ENCODE data around the gene RAB3B. TPM values are rescaled to one million over a fixed set of nuclear protein-coding genes. Genes with fewer than 3 reads are reported as not detected.

Gene RAB3B, protein sequence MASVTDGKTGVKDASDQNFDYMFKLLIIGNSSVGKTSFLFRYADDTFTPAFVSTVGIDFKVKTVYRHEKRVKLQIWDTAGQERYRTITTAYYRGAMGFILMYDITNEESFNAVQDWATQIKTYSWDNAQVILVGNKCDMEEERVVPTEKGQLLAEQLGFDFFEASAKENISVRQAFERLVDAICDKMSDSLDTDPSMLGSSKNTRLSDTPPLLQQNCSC
- 19.3 and 20.4 TPM in 2 replicates for total RNA-seq (ENCODE audit: low replicate concordance)

- TF ChIP-seq EZH2 (IDR thresholded peaks at IDR 0.05) (peak; percentile 35), EZH2phosphoT487 (IDR thresholded peaks at IDR 0.05) (no peak)
- TF ChIP-seq, protein P1, sequence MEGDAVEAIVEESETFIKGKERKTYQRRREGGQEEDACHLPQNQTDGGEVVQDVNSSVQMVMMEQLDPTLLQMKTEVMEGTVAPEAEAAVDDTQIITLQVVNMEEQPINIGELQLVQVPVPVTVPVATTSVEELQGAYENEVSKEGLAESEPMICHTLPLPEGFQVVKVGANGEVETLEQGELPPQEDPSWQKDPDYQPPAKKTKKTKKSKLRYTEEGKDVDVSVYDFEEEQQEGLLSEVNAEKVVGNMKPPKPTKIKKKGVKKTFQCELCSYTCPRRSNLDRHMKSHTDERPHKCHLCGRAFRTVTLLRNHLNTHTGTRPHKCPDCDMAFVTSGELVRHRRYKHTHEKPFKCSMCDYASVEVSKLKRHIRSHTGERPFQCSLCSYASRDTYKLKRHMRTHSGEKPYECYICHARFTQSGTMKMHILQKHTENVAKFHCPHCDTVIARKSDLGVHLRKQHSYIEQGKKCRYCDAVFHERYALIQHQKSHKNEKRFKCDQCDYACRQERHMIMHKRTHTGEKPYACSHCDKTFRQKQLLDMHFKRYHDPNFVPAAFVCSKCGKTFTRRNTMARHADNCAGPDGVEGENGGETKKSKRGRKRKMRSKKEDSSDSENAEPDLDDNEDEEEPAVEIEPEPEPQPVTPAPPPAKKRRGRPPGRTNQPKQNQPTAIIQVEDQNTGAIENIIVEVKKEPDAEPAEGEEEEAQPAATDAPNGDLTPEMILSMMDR (IDR thresholded peaks at IDR 0.05): no peak
- H3K4me3 Mint-ChIP-seq: peak within 1 kb of the TSS; percentile 88
- Histone ChIP-seq H4K20me1 (ENCODE audit: low read depth) (no peaks in the 10 kb centered on the region), H3K27me3 (peaks cover 13% of the 10 kb centered on the region), H3K4me1 (no peaks in the 10 kb centered on the region), H3K9ac (peak within 1 kb of the TSS; percentile 60), H3K4me2 (peak within 1 kb of the TSS; percentile 87), H3F3A (ENCODE audit: low read depth) (peaks cover 15% of the 10 kb centered on the region), H3K36me3 (no peaks in the 10 kb centered on the region), H3K79me2 (ENCODE audit: low read depth) (peaks cover 21% of the 10 kb centered on the region), H3K4me3 (peak within 1 kb of the TSS; percentile 83), H2AFZ (replicated peaks) (peak within 1 kb of the TSS; percentile 80), H3K9me3 (ENCODE audit: low read depth) (no peaks in the 10 kb centered on the region), H3K27ac (no peak within 1 kb of the TSS)
- H3K4me1 Mint-ChIP-seq: peaks cover 19% of the 10 kb centered on the region
- H3K27me3 Mint-ChIP-seq (ENCODE audit: insufficient read depth, low read depth): peaks cover 22% of the 10 kb centered on the region
- H3K27ac Mint-ChIP-seq: no peak within 1 kb of the TSS
- H3K9me3 Mint-ChIP-seq: no peaks in the 10 kb centered on the region
- H3K36me3 Mint-ChIP-seq: peaks cover 4% of the 10 kb centered on the region
- peak; percentile 93 for DNase-seq (ENCODE audit: low spot score)
Measured at GRCh38 chr1:51990478-51990965, at the start of gene RAB3B. RAB3B (minus strand) TSS chr1:51990700; CDS start chr1:51977117, 13,583 bp downstream.

DNA sequence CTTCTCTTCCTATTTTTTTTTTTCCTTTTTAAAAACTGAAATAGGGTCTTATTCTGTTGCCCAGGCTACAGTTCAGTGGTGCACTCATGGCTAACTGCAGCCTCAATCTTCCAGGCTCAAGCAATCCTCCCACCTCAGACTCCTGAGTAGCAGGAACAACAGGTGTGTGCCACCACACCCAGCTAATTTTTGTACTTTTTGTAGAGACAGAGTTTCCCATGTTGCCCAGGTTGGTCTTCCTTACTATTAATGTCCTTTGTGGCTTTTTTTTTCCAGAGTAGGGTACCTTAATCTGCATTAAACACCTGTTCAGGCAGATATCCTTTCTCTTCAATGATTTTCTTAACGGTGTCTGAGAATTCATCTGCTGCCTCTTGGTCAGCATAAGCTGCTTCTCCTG is 47.4 kb upstream of the RAB3B start:
- no peaks in the 10 kb centered on the region for H3K4me1 ChIP-seq
- no peaks in the 10 kb centered on the region for H3K27me3 Mint-ChIP-seq (ENCODE audit: insufficient read depth, low read depth)
- TF ChIP-seq EZH2phosphoT487 (IDR thresholded peaks at IDR 0.05) (no peak), EZH2 (IDR thresholded peaks at IDR 0.05) (no peak)
- TF ChIP-seq, protein P1 (IDR thresholded peaks at IDR 0.05): no peak
- H3F3A ChIP-seq (ENCODE audit: low read depth): peaks cover 14% of the 10 kb centered on the region
- H4K20me1 ChIP-seq (ENCODE audit: low read depth): peaks cover 6% of the 10 kb centered on the region
- no peaks in the 10 kb centered on the region for H3K9me3 ChIP-seq (ENCODE audit: low read depth)
- no peak overlapping the region for H3K27ac ChIP-seq
- H3K36me3 ChIP-seq: peaks cover 4% of the 10 kb centered on the region
- H3K4me1 Mint-ChIP-seq: peaks cover 7% of the 10 kb centered on the region
- no peak overlapping the region for H2AFZ ChIP-seq (replicated peaks)
- peaks cover 2% of the 10 kb centered on the region for H3K36me3 Mint-ChIP-seq
- H3K4me2 ChIP-seq: no peak overlapping the region
- no peaks in the 10 kb centered on the region for H3K9me3 Mint-ChIP-seq
- no peak overlapping the region for H3K4me3 Mint-ChIP-seq
- no peak overlapping the region for H3K4me3 ChIP-seq
- no peak overlapping the region for H3K9ac ChIP-seq
- no peak for DNase-seq (ENCODE audit: low spot score)
- H3K27me3 ChIP-seq: no peaks in the 10 kb centered on the region
- no peak overlapping the region for H3K27ac Mint-ChIP-seq
- H3K79me2 ChIP-seq (ENCODE audit: low read depth): peaks cover 16% of the 10 kb centered on the region

DNA sequence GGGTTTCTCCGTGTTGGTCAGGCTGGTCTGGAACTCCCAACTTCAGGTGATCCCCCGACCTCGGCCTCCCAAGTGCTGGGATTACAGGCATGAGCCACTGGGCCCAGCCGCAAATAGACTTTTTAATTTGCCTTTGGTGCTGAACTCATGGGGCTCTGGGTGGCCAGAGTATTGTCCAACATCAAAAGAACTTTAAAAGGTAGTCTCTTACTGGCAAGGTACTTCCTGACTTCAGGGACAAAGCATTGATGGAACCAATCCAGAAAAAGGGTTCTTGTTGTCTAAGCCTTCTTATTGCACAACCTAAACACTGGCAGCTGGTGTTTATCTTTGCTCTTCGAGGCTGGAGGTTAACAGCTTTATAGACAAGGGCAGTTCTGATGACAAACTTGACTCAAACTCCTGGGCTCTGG is 46.9 kb upstream of the RAB3B start:
- peaks cover 2% of the 10 kb centered on the region for H3K36me3 Mint-ChIP-seq
- H3K9me3 Mint-ChIP-seq: no peaks in the 10 kb centered on the region
- Histone ChIP-seq H3K27me3 (no peaks in the 10 kb centered on the region), H3K36me3 (peaks cover 4% of the 10 kb centered on the region), H2AFZ (replicated peaks) (no peak overlapping the region), H3K9me3 (ENCODE audit: low read depth) (no peaks in the 10 kb centered on the region), H3K4me3 (no peak overlapping the region), H3K27ac (no peak overlapping the region), H3K4me1 (peaks cover 5% of the 10 kb centered on the region), H3K79me2 (ENCODE audit: low read depth) (peaks cover 16% of the 10 kb centered on the region), H3K4me2 (no peak overlapping the region), H4K20me1 (ENCODE audit: low read depth) (peaks cover 11% of the 10 kb centered on the region), H3F3A (ENCODE audit: low read depth) (peaks cover 14% of the 10 kb centered on the region), H3K9ac (no peak overlapping the region)
- no peak for DNase-seq (ENCODE audit: low spot score)
- no peaks in the 10 kb centered on the region for H3K27me3 Mint-ChIP-seq (ENCODE audit: insufficient read depth, low read depth)
- H3K4me1 Mint-ChIP-seq: peaks cover 12% of the 10 kb centered on the region
- TF ChIP-seq, protein P1 (IDR thresholded peaks at IDR 0.05): no peak
- TF ChIP-seq EZH2phosphoT487 (IDR thresholded peaks at IDR 0.05): no peak
- no peak for TF ChIP-seq EZH2 (IDR thresholded peaks at IDR 0.05)
- H3K4me3 Mint-ChIP-seq: no peak overlapping the region
- no peak overlapping the region for H3K27ac Mint-ChIP-seq
